Smooth muscle cell (in vitro differentiated cells): ENCODE results near the gene SH3TC2. TPM values are rescaled to one million over a fixed set of nuclear protein-coding genes. Genes with fewer than 3 reads are reported as not detected.
A peak's percentile ranks its signal among the peaks of the same experiment; 100 is the strongest.

Experiments
- DNase-seq: peaks from one replicate; lab custom pipeline; 2025; ENCODE audit not compliant: unreplicated experiment; lab: John Stamatoyannopoulos, UW
- H2AFZ ChIP-seq: fragments of 200-600 bp; sonication (generic); 2 replicates; pipeline ENCODE4 v1.6.0; 2016; ENCODE audit warnings: antibody characterized with exemption, low read depth, mild to moderate bottlenecking
- H3F3A ChIP-seq: fragments of 200-600 bp; sonication (generic); 2 replicates; pipeline ENCODE4 v1.6.0; 2017; ENCODE audit warnings: antibody characterized with exemption, low read depth
- H3K27ac ChIP-seq: fragments of 200-600 bp; sonication (generic); 2 replicates; pipeline ENCODE4 v1.5.1; 2016; ENCODE audit warnings: low read depth, mild to moderate bottlenecking
- H3K27me3 ChIP-seq: fragments of 200-600 bp; sonication (generic); 2 replicates; pipeline ENCODE4 v1.6.1; 2016; ENCODE audit warnings: low read depth, mild to moderate bottlenecking
- H3K36me3 ChIP-seq: fragments of 200-600 bp; sonication (generic); 2 replicates; pipeline ENCODE4 v1.5.1; 2016; ENCODE audit warnings: low read depth
- H3K4me1 ChIP-seq: fragments of 200-600 bp; sonication (generic); 2 replicates; pipeline ENCODE4 v1.5.1; 2016; ENCODE audit warnings: low read depth
- H3K4me2 ChIP-seq: fragments of 200-600 bp; sonication (generic); 2 replicates; pipeline ENCODE4 v1.6.0; 2016; ENCODE audit warnings: mild to moderate bottlenecking
- H3K4me3 ChIP-seq: fragments of 200-600 bp; sonication (generic); 2 replicates; pipeline ENCODE4 v1.5.1; 2016; ENCODE audit warnings: mild to moderate bottlenecking
- H3K79me2 ChIP-seq: fragments of 200-600 bp; sonication (generic); 2 replicates; pipeline ENCODE4 v1.6.0; 2016; ENCODE audit warnings: low read depth, mild to moderate bottlenecking
- H3K9ac ChIP-seq: fragments of 200-600 bp; sonication (generic); 2 replicates; pipeline ENCODE4 v1.6.0; 2016; ENCODE audit warnings: low read depth
- H3K9me3 ChIP-seq: fragments of 200-600 bp; sonication (generic); replicated peaks from 2 replicates; pipeline ENCODE4 v1.5.1; 2016; ENCODE audit warnings: low read depth
- H4K20me1 ChIP-seq: fragments of 200-600 bp; sonication (generic); 2 replicates; pipeline ENCODE4 v1.6.0; 2016; ENCODE audit warnings: low read depth
- WGBS: methylation state at CpG from one replicate; pipeline ENCODE4 v1.1.7; 2016; ENCODE audit warnings: low lambda C conversion rate; 5-methylcytosine and 5-hydroxymethylcytosine counted together
- polyA plus RNA-seq: library from polyadenylated mRNA; unstranded; fragments of >200 nt; fragmentation: Nextera tagmentation; extraction: Ambion mirVana; gene quantifications from 2 replicates; pipeline ENCODE4 v1.2.1, GENCODE V29; 2016
- total RNA-seq: library from RNA; depleted of rRNA; stranded (reverse); fragments of >200 nt; gene quantifications from 2 replicates; pipeline ENCODE4 v1.2.3, GENCODE V29; 2014
- TF ChIP-seq, protein P1 (sequence below): fragments of 200-600 bp; sonication (generic); IDR thresholded peaks from 2 replicates; pipeline ENCODE4 v1.5.1; 2017; ENCODE audit warnings: borderline replicate concordance, mild to moderate bottlenecking, antibody characterized with exemption; ENCODE audit not compliant: insufficient read depth, poor library complexity, severe bottlenecking

The SH3TC2 gene
- total RNA-seq (0.31 and 1.9 TPM in 2 replicates), polyA plus RNA-seq (0.19 and 0.46 TPM in 2 replicates)

- no peak within 1 kb of the TSS for H3K9ac ChIP-seq
- no peaks in the 10 kb centered on the region for H3K79me2 ChIP-seq
- H3K4me2 ChIP-seq, result peak within 1 kb of the TSS; percentile 27
- no peaks in the 10 kb centered on the region for H3F3A ChIP-seq
- peak within 1 kb of the TSS; percentile 12 for H2AFZ ChIP-seq
- H4K20me1 ChIP-seq, result no peaks in the 10 kb centered on the region
- H3K4me1 ChIP-seq, result peaks cover 12% of the 10 kb centered on the region
- peak within 1 kb of the TSS; percentile 51 for H3K27ac ChIP-seq
- no peaks in the 10 kb centered on the region for H3K27me3 ChIP-seq
- TF ChIP-seq, protein P1, sequence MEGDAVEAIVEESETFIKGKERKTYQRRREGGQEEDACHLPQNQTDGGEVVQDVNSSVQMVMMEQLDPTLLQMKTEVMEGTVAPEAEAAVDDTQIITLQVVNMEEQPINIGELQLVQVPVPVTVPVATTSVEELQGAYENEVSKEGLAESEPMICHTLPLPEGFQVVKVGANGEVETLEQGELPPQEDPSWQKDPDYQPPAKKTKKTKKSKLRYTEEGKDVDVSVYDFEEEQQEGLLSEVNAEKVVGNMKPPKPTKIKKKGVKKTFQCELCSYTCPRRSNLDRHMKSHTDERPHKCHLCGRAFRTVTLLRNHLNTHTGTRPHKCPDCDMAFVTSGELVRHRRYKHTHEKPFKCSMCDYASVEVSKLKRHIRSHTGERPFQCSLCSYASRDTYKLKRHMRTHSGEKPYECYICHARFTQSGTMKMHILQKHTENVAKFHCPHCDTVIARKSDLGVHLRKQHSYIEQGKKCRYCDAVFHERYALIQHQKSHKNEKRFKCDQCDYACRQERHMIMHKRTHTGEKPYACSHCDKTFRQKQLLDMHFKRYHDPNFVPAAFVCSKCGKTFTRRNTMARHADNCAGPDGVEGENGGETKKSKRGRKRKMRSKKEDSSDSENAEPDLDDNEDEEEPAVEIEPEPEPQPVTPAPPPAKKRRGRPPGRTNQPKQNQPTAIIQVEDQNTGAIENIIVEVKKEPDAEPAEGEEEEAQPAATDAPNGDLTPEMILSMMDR, result no peak
- H3K36me3 ChIP-seq, result no peaks in the 10 kb centered on the region
- H3K9me3 ChIP-seq, result no peaks in the 10 kb centered on the region
- WGBS, result 11% methylated on average over 9 of the region's 9 CpGs
- peak; percentile 4 for DNase-seq
- no peak within 1 kb of the TSS for H3K4me3 ChIP-seq
These were observed at the start of gene SH3TC2 for GRCh38 chr5:149063017-149063687. Gene SH3TC2 (minus strand): TSS chr5:149063062. CDS start chr5:149063022, 40 bp downstream.

GRCh38 chr5:149110406-149110805 lies 47.5 kb upstream of the SH3TC2 start:
- no peak for DNase-seq
- Histone ChIP-seq H3K36me3 (no peaks in the 10 kb centered on the region), H4K20me1 (no peaks in the 10 kb centered on the region)

DNA sequence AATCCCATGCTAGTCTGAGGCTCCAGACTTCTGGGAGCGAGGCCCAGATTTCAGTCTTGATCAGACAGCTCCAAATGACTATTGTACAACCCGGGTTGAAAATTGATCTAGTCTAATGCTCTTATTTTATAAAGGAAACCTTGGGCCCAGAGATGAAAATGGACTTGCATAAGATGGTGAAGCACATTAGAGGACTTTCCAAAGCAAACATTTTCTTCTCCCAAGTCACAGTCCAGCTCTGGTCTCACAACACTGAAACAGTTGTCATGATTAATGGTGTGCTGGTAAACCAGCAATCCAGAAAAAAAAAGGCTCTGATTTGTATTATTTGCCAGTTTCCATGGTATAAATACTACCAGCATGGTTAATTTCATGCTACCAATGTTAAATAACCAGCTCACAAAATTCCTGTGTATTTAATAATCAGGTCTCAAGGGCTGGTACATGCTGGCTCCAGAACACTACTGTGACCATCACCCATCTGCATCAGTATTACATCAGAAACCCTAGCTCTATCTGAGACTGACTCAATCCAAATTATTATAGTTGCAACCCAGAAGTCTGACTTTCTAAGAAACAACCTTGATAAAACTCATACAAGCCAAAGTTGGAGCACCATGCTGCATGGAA lies 45.9 kb upstream of the SH3TC2 start:
- WGBS, result 95% methylated on average over 2 of the region's 2 CpGs
- H3K9me3 ChIP-seq, result no peaks in the 10 kb centered on the region
- H3K4me3 ChIP-seq, result no peak overlapping the region
- no peak overlapping the region for H3K9ac ChIP-seq
- H3F3A ChIP-seq, result no peaks in the 10 kb centered on the region
- peaks cover 3% of the 10 kb centered on the region for H3K4me1 ChIP-seq
- no peak overlapping the region for H3K4me2 ChIP-seq
- H3K27me3 ChIP-seq, result peaks cover 7% of the 10 kb centered on the region
- H4K20me1 ChIP-seq, result no peaks in the 10 kb centered on the region
- no peak overlapping the region for H3K27ac ChIP-seq
- H2AFZ ChIP-seq, result no peak overlapping the region
- TF ChIP-seq, protein P1, result no peak
- no peak for DNase-seq
- no peaks in the 10 kb centered on the region for H3K36me3 ChIP-seq
- H3K79me2 ChIP-seq, result no peaks in the 10 kb centered on the region

More at GRCh38 chr5:149110406-149110805, 47.5 kb upstream of the SH3TC2 start:
- TF ChIP-seq, protein P1, result no peak
- H3F3A ChIP-seq, result no peaks in the 10 kb centered on the region
- no peak overlapping the region for H2AFZ ChIP-seq
- no peak overlapping the region for H3K9ac ChIP-seq
- 80% methylated on average over 4 of the region's 4 CpGs for WGBS
- H3K4me1 ChIP-seq, result peaks cover 5% of the 10 kb centered on the region
- no peak overlapping the region for H3K4me2 ChIP-seq
- no peaks in the 10 kb centered on the region for H3K79me2 ChIP-seq
- H3K9me3 ChIP-seq, result no peaks in the 10 kb centered on the region
- peaks cover 7% of the 10 kb centered on the region for H3K27me3 ChIP-seq
- H3K27ac ChIP-seq, result no peak overlapping the region
- no peak overlapping the region for H3K4me3 ChIP-seq
